Astrocyte of the cerebellum (primary cell): Measurements from ENCODE around the gene CYP2A7.
A peak's percentile ranks its signal among the peaks of the same experiment; 100 is the strongest.
"Not testable (repeated sequence)": the region's sequence is repeated elsewhere in the genome, so short reads cannot be mapped to it uniquely, and the experiment has no call there.

Source experiments
- DNase-seq: peaks from one replicate; pipeline ENCODE4 v3.0.0-alpha.2; 2011; ENCODE audit warnings: low read depth
- H3K4me3 ChIP-seq: 2 replicates; pipeline ENCODE4 v1.5.1; 2011; ENCODE audit warnings: mild to moderate bottlenecking, low read depth, low read length, moderate library complexity
- CTCF ChIP-seq: IDR thresholded peaks from 2 replicates; pipeline ENCODE4 v1.5.1; 2012; ENCODE audit warnings: low read length, low read depth, moderate library complexity, mild to moderate bottlenecking; ENCODE audit errors: missing control alignments
- in situ Hi-C: cut with HindIII; loops from 2 replicates; pipeline ENCODE4 v1.10.0; 2017; ENCODE audit warnings: low sequenced_read_pairs

Gene CYP2A7

DNA sequence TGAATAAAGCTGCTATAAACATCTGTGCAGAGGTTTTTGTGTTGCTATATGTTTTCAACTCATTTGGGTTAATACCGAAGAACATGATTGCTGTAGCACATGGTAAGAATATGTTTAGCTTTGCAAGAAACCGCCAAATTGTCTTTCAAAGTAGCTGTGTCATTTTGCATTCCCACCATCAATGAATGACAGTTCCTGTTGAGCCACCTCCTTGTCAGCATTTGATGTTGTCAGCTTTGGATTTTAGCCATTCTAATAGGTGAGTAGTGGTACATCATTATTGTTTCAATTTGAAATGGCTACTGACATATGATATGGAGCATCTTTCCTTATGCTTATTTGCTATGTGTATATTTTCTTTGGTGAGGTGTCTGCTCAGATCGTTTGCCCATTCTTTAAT lies 40.0 kb downstream of the CYP2A7 start:
- DNase-seq, in situ Hi-C loops, H3K4me3 ChIP-seq: not testable (repeated sequence)

- DNase-seq, in situ Hi-C loops, H3K4me3 ChIP-seq: not testable (repeated sequence)
These were observed 43.6 kb downstream of the CYP2A7 start for GRCh38 chr19:40838477-40838876.

GRCh38 chr19:40836754-40837429 lies 45.1 kb downstream of the CYP2A7 start:
- in situ Hi-C loops = no loop called here
- no peak for TF ChIP-seq CTCF
- H3K4me3 ChIP-seq = no peak overlapping the region

GRCh38 chr19:40833728-40834533 lies 48.1 kb downstream of the CYP2A7 start:
- H3K4me3 ChIP-seq, DNase-seq, in situ Hi-C loops: not testable (repeated sequence)

More at GRCh38 chr19:40836754-40837429, 45.1 kb downstream of the CYP2A7 start:
- DNase-seq = no peak

DNA sequence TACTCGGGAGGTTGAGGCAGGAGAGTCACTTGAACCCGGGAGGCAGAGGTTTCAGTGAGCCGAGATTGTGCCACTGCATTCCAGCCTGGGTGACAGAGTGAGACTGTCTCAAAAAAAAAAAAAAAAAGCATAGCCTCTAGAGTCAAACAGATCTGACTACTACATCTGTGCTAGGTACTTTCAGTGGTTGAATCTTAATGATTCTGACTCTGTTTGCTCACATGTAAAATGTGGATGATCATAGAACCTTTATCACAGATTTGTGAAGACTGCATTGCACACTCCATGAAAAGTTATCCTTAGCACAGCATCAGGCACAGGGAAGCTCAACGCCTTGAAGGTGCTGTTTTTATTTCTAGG lies 49.6 kb downstream of the CYP2A7 start:
- in situ Hi-C loops, DNase-seq, H3K4me3 ChIP-seq: not testable (repeated sequence)

GRCh38 chr19:40831502-40832430 lies 50.3 kb downstream of the CYP2A7 start:
- peak; percentile 29 for DNase-seq
- no peak for TF ChIP-seq CTCF
- no peak overlapping the region for H3K4me3 ChIP-seq
- in situ Hi-C loops = no loop called here

- in situ Hi-C loops, DNase-seq, H3K4me3 ChIP-seq: not testable (repeated sequence)
These were observed 51.3 kb downstream of the CYP2A7 start for GRCh38 chr19:40830741-40831140.

DNA sequence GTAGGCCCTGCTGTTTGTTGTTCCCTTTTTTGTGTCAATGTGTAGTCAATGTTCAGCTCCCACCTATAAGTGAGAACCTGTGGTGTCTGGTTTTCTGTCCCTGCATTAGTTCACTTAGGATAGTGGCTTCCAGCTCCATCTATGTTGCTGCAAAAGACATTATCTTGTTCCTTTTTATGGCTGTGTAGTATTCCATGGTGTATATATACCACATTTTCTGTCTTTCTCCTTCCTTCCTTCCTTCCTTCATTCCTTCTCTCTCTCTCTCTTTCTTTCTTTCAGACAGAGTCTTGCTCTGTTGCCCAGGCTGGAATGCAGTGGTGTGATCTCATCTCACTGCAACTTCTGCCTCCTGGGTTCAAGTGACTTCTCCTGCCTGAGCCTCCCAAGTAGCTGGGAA lies 52.8 kb downstream of the CYP2A7 start:
- no peak for TF ChIP-seq CTCF
- no peak overlapping the region for H3K4me3 ChIP-seq
- in situ Hi-C loops = no loop called here
- DNase-seq = no peak
